Stimulated activated naive CD4-positive, alpha-beta T cell treated with Interleukin-2 at 50 U/mL for 16 hours (primary cell): Measurements from ENCODE around the gene PODXL2.
A peak's percentile ranks its signal among the peaks of the same experiment; 100 is the strongest.
"Not testable (repeated sequence)": the region's sequence is repeated elsewhere in the genome, so short reads cannot be mapped to it uniquely, and the experiment has no call there.

Experiments
- DNase-seq: peaks from one replicate; lab custom pipeline; 2025; lab: John Stamatoyannopoulos, UW

The PODXL2 gene

GRCh38 chr3:127690106-127690505 lies 61.1 kb downstream of the PODXL2 start:
- DNase-seq = no peak

DNA sequence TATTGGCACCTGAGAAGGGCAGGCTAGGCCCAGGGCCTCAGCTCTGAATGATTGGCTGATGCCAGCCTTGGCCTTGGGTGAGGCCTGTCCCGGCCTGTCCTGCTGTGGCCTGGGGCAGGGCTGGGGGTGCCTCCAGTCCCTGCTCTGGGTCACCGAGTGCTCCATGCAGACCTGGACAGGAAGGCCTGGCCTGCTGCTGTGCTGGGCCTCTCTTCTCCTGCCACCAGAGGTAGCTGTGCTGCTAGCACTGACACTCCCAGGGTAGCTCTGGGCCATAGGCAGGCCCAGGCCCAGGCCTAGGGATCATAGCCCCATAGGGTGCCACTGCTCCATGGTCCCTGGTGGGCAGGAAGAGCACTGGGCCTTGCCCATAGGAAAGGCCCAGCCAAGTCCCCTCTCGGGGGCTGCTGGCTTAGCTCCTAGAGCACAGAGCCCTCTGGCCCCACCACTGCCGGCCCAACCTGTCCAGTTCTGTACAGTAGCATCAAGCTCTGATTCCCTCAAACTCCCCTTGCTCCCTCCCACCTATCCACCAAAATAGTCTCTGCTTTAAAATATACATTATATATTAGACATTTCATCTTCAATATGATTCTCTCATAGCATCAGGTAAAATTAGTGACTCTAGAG lies 62.0 kb downstream of the PODXL2 start:
- no peak for DNase-seq

DNA sequence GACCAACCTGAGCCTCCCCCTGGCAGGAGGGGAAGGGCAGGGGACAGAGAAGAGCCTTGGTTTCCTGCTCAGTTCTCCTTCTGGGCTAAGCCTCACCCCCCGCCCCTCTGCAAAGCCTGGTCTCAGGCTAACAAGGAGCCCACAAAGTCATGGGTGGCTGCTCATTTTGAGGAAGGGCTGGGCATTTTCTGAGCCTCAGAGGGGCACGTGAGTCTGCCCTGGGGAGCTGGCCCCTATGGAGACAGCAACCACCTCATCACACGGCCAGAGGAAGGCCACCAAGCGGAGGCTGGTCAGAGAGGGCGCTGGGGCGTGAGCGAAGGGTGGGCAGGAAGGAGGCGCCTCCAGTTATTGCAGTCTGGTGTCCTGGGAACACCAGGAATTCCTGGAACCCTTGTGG lies 62.5 kb downstream of the PODXL2 start:
- DNase-seq = no peak

DNA sequence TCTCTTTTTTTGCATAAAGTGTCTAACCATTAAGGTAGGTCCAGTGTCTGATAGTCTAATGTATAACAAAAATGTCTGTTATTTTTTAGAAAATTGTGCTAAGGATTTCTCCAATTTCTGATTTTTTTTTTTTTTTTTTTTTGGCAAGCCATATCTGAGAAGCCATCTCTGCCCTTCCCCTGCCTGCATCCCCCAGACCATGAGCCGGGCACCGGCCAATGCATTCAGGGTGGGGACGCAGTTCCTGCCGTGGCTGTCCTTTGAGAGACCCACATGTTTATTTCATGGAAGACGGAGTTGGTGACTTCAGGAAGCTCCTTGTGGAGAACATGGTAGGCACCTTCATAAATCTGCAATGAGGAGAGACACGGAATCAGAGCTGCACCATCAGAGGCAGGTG lies 63.0 kb downstream of the PODXL2 start:
- no peak for DNase-seq

DNA sequence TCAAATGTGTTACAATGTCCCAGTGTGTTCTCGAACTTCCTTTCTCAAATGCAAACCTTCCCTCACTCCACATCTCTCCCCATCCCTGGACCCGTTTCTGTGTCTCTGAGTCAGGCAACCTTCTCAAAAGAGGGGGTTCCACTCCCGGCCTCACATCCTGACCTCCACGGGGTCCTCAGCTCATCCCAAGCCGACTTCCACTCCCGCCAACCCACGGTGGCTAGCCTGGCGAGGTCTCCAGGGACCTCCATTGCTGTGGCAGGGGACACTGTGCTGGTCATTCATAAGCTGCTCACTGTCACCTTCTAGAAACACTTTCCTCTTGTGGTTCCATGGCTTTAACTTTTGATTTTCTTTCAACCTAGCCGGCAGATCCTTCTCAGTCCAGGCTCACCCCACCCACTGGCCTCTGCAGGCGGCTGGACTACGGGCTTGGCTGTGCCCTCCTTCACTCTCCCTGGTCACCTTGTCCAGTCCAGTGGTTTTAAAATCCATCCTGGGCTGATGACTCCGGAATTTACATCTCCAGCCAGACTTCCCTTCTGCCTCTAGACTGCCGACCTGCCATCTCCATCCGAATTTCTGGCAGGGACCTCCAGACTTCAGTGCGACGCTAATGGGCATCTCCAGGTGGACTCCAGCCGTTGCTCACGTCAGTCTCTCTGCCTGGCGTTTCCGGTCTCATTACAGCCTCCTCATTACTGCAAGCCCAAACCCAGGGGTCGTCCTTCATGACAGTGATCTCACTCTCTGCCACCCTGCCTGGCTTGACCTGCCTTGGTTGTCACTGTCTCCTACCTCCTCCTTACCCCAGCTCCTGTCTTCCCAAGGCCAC lies 63.7 kb downstream of the PODXL2 start:
- no peak for DNase-seq

GRCh38 chr3:127693336-127693843 lies 64.4 kb downstream of the PODXL2 start:
- no peak for DNase-seq

- DNase-seq = no peak
Measured at GRCh38 chr3:127694467-127695215, 65.7 kb downstream of the PODXL2 start.

DNA sequence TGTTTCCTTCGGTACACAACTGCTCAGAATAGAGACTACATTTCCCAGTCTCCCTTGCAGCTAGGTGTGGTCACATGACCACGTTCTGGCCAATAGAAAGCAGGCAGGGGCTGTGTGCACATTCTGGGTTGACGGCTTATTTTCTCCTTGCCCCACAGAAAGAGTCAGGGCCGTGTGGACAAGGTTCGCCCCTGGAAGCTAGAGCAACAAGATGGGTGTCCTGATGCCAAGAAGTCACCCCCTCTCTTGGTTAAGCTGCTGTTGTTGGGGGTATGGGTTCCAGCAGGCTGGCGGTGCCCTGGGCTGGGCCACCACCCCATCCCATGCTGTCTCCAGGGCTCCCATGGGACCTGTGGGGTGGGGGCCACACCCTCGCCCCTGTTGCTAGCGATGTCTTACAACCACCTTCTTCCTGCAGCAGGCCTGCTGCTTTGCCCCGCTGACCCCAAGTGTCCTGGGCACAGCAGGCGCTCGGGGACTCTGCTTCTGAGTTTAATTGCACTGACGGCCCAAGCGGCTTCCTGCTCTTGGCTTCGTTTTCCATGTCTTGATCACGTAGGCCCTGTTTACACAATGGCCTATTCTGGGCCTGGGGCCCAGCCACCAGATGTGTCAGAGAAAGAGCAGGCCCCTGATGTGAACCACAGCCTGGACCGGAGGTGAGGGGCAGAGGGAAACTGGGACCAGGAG lies 68.7 kb downstream of the PODXL2 start:
- peak; percentile 17 for DNase-seq

DNA sequence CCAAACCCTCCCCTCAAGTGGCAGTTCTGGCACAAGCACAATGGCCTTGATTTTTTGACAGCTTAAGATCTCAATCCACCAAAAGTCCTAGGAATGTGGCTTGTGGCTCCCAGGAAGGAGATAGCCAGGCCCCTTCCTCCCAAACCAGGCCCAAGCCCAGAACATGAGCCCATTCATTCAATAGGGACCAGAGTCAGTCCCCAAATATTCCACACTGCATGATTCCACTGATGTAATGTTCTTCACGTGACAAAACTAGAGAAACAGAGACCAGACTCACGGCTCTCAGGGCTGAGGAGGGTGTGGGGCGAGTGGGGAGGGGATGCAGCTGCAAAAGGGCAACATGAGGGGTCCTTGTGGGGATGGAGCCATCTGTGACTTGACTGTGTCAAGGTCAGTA lies 69.3 kb downstream of the PODXL2 start:
- no peak for DNase-seq

DNA sequence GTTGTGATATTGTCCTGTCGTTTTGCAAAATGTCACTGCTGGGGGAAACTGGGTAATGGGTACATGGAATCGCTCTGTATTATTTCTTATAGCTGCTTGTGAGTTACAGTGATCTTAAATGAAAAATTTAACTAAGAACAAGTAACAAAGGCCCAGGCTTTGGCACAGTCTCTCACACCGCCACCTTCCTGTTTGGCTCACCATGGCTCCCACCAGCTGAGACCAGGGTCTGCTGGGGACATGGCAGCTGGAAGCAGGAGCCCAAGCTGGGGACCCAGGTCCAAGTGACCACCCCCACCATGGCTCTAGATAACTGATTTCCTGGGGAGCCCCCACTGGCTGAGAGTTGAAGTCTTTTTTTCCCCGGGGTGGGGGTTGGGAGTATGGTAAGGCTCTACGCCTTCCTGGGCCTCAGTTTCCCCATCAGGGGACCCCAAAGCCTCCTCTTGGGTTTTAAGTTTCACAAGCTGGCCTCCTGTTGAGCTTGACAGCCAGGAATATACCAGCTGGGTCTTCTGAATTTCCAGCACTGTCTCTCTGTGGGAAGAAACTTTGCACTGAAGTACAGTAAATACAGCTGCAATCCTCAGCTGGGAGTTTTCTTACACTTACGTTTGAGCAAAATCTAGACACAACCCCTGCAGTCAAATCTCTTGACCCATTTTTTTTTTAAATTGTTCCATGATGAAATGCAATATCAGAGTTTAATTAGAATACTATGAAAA lies 69.9 kb downstream of the PODXL2 start:
- DNase-seq = no peak

- DNase-seq = no peak
Measured at GRCh38 chr3:127699416-127700300, 70.7 kb downstream of the PODXL2 start.

GRCh38 chr3:127700406-127700805 lies 71.4 kb downstream of the PODXL2 start:
- no peak for DNase-seq

DNA sequence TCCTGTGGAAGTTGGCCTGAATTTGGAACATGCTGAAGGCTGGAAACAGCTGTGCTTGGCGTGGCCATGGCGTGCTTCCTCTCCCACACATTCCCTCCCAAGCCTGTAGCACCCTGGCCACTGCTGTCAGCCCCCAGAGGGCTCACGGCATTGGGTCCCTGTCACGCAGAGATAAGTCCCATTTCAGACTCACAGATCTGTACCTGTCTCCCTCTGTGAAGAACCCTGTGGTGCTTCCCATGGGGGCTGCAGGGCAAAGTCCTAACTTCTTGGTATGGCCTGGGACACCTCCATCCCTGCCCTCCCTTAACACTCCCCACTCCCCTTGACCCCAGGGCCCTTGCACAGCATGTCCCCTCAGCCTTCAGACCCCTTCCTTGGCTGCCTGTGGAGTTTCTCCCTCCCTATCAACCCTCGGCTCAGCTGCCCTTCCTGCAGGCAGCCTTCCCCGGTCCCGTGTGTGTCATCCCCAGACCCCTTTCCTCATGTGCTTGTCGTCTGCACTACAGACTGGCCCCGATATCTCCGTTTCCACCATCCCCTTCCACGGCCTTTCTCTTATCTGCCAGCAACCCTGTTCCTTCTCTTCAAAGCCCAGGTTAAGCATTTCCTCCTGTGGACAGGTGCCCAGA lies 72.4 kb downstream of the PODXL2 start:
- DNase-seq = no peak

- no peak for DNase-seq
Measured at GRCh38 chr3:127702151-127702578, 73.2 kb downstream of the PODXL2 start.

DNA sequence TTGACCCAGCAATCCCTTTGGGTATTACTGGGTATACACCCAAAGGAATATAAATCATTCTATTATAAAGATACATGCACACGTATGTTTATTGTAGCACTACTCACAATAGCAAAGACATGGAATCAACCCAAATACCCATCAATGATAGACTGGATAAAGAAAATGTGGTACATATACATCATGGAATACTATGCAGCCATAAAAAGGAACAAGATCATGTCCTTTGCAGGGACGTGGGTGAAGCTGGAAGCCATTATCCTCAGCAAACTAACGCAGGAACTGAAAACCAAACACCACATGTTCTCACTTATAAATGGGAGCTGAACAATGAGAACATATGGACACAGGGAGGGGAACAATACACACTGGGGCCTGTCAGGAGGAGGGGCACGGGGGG lies 75.9 kb downstream of the PODXL2 start:
- not testable (repeated sequence) for DNase-seq

- no peak for DNase-seq
Measured at GRCh38 chr3:127706312-127706711, 77.3 kb downstream of the PODXL2 start.

DNA sequence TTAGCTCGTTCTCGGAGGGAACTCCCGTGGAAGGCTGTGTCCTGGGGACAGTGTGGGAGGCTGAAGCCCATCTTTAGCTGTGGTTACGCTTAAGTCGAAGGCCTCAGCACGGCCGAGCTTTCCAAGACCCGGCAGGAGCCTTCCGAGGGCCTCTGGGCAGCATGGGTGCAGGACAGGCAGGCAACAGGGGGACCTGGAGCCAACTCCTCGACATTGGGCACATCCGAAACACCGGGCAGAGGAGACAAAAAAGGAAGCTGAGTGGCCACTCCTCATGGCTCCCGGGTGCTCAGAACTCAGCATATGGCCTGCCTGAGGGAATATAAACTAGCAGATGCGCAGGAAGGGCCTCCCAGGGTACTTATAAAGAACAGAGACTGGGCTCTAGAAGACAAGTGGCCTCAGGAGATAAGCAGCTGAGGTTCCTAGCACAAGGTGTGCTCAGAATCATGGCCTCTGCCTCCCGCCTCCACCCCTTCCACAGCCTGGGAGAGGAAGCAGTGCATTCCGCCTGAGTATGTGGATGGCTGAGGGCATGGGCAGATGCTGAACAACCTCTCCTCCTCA lies 77.9 kb downstream of the PODXL2 start:
- DNase-seq = no peak

DNA sequence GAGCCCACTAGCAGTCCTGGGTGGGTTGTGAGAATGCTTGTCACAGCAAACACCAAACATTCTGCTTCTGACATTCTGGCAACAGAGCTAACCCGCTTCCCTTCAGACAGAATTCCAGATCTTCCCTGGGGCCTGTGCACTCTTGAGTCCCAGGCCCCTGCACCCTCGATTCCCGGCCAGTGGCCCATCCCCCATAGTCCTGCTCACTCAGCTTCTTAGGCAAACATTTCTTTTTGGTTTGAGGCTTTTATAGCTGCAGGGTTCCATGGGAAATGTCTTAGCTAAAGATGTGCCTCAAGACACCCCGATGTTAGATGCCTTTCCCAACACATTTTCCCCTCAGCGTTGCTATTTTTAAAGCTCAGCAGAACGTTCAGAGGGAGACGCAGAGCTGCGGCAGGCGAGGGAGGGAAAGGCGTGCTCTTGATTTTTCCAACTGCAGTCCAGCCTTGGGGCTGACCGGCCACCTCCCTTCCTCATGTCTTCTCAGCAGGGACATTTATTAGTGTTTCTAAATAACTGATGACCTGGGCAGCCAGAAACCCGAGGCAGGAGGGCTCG lies 78.9 kb downstream of the PODXL2 start:
- no peak for DNase-seq

- DNase-seq = no peak
Measured at GRCh38 chr3:127708837-127709236, 79.9 kb downstream of the PODXL2 start.
